ENCODE results near the gene HJURP.

Gene HJURP

DNA sequence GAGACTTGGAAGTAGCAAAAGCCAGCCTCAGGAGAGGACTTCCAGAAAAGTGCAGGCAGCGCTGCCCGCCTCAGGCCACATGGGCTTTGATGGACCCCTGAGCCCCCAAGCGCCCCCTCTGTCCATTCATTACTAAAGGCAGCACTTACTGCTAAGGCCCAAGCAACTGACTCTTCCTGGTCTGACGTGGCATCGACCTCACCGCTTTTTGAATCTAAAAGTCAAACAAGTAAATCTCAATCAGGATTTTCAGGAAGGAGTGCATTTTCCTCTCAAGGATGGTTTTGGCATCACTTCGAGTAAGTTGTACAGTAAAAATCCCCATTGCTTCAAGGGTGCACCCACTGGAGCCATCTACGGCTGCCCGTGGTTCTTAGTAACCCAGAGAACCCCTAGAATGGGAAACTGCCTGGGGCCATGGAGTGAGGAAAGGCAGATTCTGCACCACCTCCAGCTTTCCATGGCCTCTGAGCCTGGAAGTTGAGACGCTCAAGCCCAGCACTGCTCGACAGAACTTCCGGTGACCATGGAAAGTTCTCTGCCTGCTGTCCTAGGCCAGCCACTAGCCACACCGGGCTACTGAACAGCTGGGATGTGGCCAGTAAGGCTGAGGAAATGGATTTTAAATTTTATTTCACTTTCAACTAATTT lies 7.0 kb downstream of the HJURP start:
- no peaks in the 10 kb centered on the region for H3K4me1 ChIP-seq (ENCODE audit: control insufficient read depth, low read depth, low read length)
- H4K8ac ChIP-seq (ENCODE audit: low read depth, low read length): no peak overlapping the region
- H2BK120ac ChIP-seq (ENCODE audit: low read depth, low read length): no peak overlapping the region
- no peak overlapping the region for H2AK5ac ChIP-seq (ENCODE audit: low read length)
- no peak overlapping the region for H3K4me3 ChIP-seq (ENCODE audit: low read length)
- no peak overlapping the region for H2BK5ac ChIP-seq (ENCODE audit: low read length)
- H3K56ac ChIP-seq (ENCODE audit: low read length): no peak overlapping the region
- no peak overlapping the region for H3K4me2 ChIP-seq (ENCODE audit: low read length)
- no peaks in the 10 kb centered on the region for H3K27me3 ChIP-seq (ENCODE audit: insufficient read depth, low read length, poor library complexity)
- H3K18ac ChIP-seq (ENCODE audit: low read length): no peak overlapping the region
- H4K5ac ChIP-seq (ENCODE audit: low read length): no peak overlapping the region
- no peak for DNase-seq
- peaks cover 36% of the 10 kb centered on the region for H3K79me1 ChIP-seq (ENCODE audit: low read length)
- H2BK15ac ChIP-seq (replicated peaks; ENCODE audit: low read depth): no peak overlapping the region
- H3K23ac ChIP-seq (ENCODE audit: low read length): no peak overlapping the region
- no peak overlapping the region for H3K9ac ChIP-seq (ENCODE audit: low read length)
- no peak overlapping the region for H3K4ac ChIP-seq (ENCODE audit: low read depth, low read length)
- no peak overlapping the region for H3K27ac ChIP-seq (ENCODE audit: low read depth, low read length)
- no CpG with 5 or more reads among the region's 13 CpGs for WGBS (ENCODE audit: extremely low coverage, insufficient coverage, low lambda C conversion rate)
- H3K36me3 ChIP-seq (ENCODE audit: control insufficient read depth, insufficient read depth, low read length): peaks cover 51% of the 10 kb centered on the region
- H3K79me2 ChIP-seq (ENCODE audit: control insufficient read depth, insufficient read depth, low read length): peaks cover 29% of the 10 kb centered on the region

DNA sequence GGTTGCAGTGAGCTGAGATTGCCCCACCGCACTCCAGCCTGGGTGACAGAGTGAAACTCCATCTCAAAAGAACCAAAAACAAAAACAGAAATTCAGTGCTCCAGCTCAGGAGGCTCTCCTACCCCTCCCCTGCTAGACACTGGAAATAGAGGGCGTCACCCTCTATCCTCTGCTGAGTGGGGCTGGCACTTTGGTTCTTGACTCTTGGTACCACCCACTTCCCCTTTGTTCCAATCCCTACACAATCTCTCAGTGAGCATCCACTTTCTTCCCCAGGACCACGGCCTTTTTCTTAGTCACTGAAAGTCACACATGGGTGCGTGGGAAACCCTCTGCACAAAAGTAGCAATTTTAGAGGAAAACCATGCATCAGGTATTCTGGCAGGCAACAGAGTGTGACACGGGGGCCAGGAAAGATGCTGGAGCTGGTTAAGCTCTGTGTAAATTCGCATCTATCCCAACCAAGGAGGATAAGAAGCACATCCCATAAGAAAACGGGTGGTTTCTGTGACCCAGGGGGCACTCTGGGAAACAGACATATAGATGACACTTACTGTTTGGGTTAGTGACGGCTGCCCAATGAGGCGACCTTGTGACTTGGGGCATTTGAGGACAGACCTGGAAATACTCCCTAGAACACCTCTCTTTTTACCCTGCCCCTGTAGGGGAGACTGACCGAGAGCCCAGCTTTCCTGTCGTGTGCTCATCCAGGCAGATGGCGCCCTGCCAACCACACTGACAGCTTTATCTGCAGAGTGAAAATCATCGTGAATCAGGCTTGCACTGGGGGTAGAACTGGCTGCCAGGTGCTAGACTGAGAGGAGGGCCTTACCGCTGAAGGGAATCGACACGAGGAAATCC lies 7.7 kb downstream of the HJURP start:
- Histone ChIP-seq H3K23ac (ENCODE audit: low read length) (no peak overlapping the region), H3K27ac (ENCODE audit: low read depth, low read length) (no peak overlapping the region), H3K36me3 (ENCODE audit: control insufficient read depth, insufficient read depth, low read length) (peaks cover 49% of the 10 kb centered on the region), H4K8ac (ENCODE audit: low read depth, low read length) (no peak overlapping the region), H3K27me3 (ENCODE audit: insufficient read depth, low read length, poor library complexity) (no peaks in the 10 kb centered on the region), H3K4me2 (ENCODE audit: low read length) (no peak overlapping the region), H3K4me1 (ENCODE audit: control insufficient read depth, low read depth, low read length) (no peaks in the 10 kb centered on the region), H3K4ac (ENCODE audit: low read depth, low read length) (no peak overlapping the region), H3K18ac (ENCODE audit: low read length) (no peak overlapping the region), H3K79me2 (ENCODE audit: control insufficient read depth, insufficient read depth, low read length) (peaks cover 25% of the 10 kb centered on the region), H4K5ac (ENCODE audit: low read length) (no peak overlapping the region), H3K79me1 (ENCODE audit: low read length) (peaks cover 29% of the 10 kb centered on the region), H3K56ac (ENCODE audit: low read length) (no peak overlapping the region), H2BK120ac (ENCODE audit: low read depth, low read length) (no peak overlapping the region), H2BK5ac (ENCODE audit: low read length) (no peak overlapping the region), H2AK5ac (ENCODE audit: low read length) (no peak overlapping the region), H3K9ac (ENCODE audit: low read length) (no peak overlapping the region), H2BK15ac (replicated peaks; ENCODE audit: low read depth) (no peak overlapping the region), H3K4me3 (ENCODE audit: low read length) (no peak overlapping the region)
- no CpG with 5 or more reads among the region's 16 CpGs for WGBS (ENCODE audit: extremely low coverage, insufficient coverage, low lambda C conversion rate)
- no peak for DNase-seq

DNA sequence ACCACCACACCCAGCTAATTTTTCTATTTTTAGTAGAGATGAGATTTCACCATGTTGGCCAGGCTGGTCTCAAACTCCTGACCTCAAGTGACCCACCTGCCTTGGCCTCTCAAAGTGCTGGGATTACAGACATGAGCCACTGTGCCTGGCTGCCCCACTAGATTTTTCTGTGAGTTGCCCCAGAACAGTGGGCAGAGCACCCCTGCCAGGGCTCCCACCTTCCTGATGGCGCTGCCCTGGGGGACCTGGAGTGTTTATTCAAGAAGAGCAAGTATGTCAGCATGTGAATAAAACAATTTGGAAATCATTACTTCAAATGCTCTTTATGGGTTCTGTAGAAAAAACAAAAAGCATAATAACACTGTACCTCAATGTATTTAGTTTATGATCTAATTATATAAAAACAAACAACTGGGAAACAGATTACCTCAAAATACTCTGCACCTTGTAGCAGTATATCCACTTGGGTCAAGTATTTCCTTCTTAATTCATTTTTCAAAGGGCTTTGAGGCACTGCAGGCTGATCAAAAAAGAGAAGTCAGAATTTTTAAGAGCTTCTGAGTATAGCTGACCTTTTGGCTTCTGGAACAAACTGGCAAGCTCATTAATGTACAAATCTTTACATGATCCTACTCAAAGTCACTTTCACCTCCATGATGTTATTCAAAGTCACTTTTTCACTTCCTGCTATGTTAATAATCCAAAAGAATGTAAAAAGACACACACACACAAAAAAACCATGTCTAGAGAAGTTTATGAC lies 8.9 kb downstream of the HJURP start:
- Histone ChIP-seq H2BK15ac (replicated peaks; ENCODE audit: low read depth) (no peak overlapping the region), H2BK120ac (ENCODE audit: low read depth, low read length) (no peak overlapping the region), H3K27me3 (ENCODE audit: insufficient read depth, low read length, poor library complexity) (no peaks in the 10 kb centered on the region), H3K56ac (ENCODE audit: low read length) (no peak overlapping the region), H4K5ac (ENCODE audit: low read length) (no peak overlapping the region), H3K4me2 (ENCODE audit: low read length) (no peak overlapping the region), H3K4me3 (ENCODE audit: low read length) (no peak overlapping the region), H4K8ac (ENCODE audit: low read depth, low read length) (no peak overlapping the region), H3K4ac (ENCODE audit: low read depth, low read length) (no peak overlapping the region), H3K27ac (ENCODE audit: low read depth, low read length) (no peak overlapping the region), H2AK5ac (ENCODE audit: low read length) (no peak overlapping the region), H3K79me1 (ENCODE audit: low read length) (peaks cover 22% of the 10 kb centered on the region), H3K23ac (ENCODE audit: low read length) (no peak overlapping the region), H3K36me3 (ENCODE audit: control insufficient read depth, insufficient read depth, low read length) (peaks cover 51% of the 10 kb centered on the region), H3K18ac (ENCODE audit: low read length) (no peak overlapping the region), H3K4me1 (ENCODE audit: control insufficient read depth, low read depth, low read length) (no peaks in the 10 kb centered on the region), H3K9ac (ENCODE audit: low read length) (no peak overlapping the region), H3K79me2 (ENCODE audit: control insufficient read depth, insufficient read depth, low read length) (peaks cover 33% of the 10 kb centered on the region), H2BK5ac (ENCODE audit: low read length) (no peak overlapping the region)
- no peak for DNase-seq
- no CpG with 5 or more reads among the region's 1 CpG for WGBS (ENCODE audit: extremely low coverage, insufficient coverage, low lambda C conversion rate)

DNA sequence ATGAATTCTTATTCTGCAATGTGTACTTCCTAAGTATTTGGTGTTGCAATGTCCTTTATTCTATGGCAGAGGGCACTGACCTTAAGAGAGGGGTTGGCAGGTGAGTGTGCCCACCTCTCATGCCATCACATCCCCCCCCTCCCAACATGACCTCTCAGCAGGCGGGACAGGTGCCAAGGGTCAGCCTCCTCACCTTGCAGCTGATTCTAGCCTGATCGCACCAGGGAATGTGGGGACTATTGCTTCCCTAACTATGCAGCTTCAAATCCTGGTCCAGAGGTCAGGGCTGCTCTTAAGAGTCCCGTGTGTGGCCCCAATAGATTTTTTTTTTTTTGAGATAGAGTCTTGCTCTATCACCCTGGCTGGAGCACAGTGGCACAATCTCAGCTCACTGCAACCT lies 9.5 kb downstream of the HJURP start:
- peaks cover 36% of the 10 kb centered on the region for H3K79me2 ChIP-seq (ENCODE audit: control insufficient read depth, insufficient read depth, low read length)
- no peak overlapping the region for H3K18ac ChIP-seq (ENCODE audit: low read length)
- H3K27ac ChIP-seq (ENCODE audit: low read depth, low read length): no peak overlapping the region
- WGBS (ENCODE audit: extremely low coverage, insufficient coverage, low lambda C conversion rate): no CpG with 5 or more reads among the region's 3 CpGs
- H3K23ac ChIP-seq (ENCODE audit: low read length): no peak overlapping the region
- H2BK120ac ChIP-seq (ENCODE audit: low read depth, low read length): no peak overlapping the region
- DNase-seq: no peak
- no peak overlapping the region for H3K4ac ChIP-seq (ENCODE audit: low read depth, low read length)
- H3K36me3 ChIP-seq (ENCODE audit: control insufficient read depth, insufficient read depth, low read length): peaks cover 53% of the 10 kb centered on the region
- H3K9ac ChIP-seq (ENCODE audit: low read length): no peak overlapping the region
- H3K27me3 ChIP-seq (ENCODE audit: insufficient read depth, low read length, poor library complexity): no peaks in the 10 kb centered on the region
- H4K5ac ChIP-seq (ENCODE audit: low read length): no peak overlapping the region
- H2BK15ac ChIP-seq (replicated peaks; ENCODE audit: low read depth): no peak overlapping the region
- H3K4me2 ChIP-seq (ENCODE audit: low read length): no peak overlapping the region
- no peaks in the 10 kb centered on the region for H3K4me1 ChIP-seq (ENCODE audit: control insufficient read depth, low read depth, low read length)
- no peak overlapping the region for H2AK5ac ChIP-seq (ENCODE audit: low read length)
- no peak overlapping the region for H2BK5ac ChIP-seq (ENCODE audit: low read length)
- H3K79me1 ChIP-seq (ENCODE audit: low read length): peaks cover 19% of the 10 kb centered on the region
- no peak overlapping the region for H3K4me3 ChIP-seq (ENCODE audit: low read length)
- H4K8ac ChIP-seq (ENCODE audit: low read depth, low read length): no peak overlapping the region
- H3K56ac ChIP-seq (ENCODE audit: low read length): no peak overlapping the region

DNA sequence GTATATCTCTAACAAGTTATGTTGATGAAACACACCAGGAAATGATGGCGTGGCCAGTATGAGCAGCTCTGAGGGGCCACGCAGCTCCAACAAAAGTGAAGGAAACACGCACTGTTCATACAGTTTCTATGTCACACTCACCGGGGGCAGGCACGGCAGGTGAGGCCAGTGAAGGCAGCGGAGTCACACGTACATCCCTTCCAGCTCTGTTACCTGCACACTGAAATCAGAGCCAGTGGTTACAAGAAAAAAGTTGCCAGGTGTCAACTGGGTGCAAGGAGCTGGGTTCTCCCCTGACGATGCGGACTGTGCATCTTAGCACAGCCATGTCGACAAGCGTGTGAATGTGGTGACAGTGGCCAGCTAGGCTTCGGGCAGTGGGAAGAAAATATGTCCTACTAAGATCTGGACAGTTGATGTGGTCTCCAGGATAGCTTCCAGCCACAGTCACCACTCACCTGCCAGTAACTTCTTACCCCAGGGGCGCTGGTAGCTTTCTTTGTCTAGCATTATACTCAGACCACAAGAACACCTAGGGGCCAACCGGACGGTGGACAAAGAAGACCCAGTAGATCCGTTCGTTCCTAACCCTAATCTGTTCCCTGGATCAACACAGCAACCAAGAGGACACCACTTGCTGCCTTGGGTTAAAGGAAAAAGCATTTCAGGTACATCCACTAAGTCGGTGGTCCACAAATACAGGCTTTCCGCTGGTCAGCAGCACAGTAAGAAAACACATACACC lies 10.1 kb downstream of the HJURP start:
- no peak overlapping the region for H4K8ac ChIP-seq (ENCODE audit: low read depth, low read length)
- H2BK15ac ChIP-seq (replicated peaks; ENCODE audit: low read depth): no peak overlapping the region
- H2BK120ac ChIP-seq (ENCODE audit: low read depth, low read length): no peak overlapping the region
- H4K5ac ChIP-seq (ENCODE audit: low read length): no peak overlapping the region
- no peak overlapping the region for H3K4me2 ChIP-seq (ENCODE audit: low read length)
- no peak overlapping the region for H3K56ac ChIP-seq (ENCODE audit: low read length)
- H3K79me2 ChIP-seq (ENCODE audit: control insufficient read depth, insufficient read depth, low read length): peaks cover 38% of the 10 kb centered on the region
- H3K18ac ChIP-seq (ENCODE audit: low read length): no peak overlapping the region
- H3K79me1 ChIP-seq (ENCODE audit: low read length): peaks cover 21% of the 10 kb centered on the region
- no peak overlapping the region for H3K9ac ChIP-seq (ENCODE audit: low read length)
- H3K4me3 ChIP-seq (ENCODE audit: low read length): no peak overlapping the region
- no peaks in the 10 kb centered on the region for H3K27me3 ChIP-seq (ENCODE audit: insufficient read depth, low read length, poor library complexity)
- H2BK5ac ChIP-seq (ENCODE audit: low read length): no peak overlapping the region
- no peak overlapping the region for H3K23ac ChIP-seq (ENCODE audit: low read length)
- no peaks in the 10 kb centered on the region for H3K4me1 ChIP-seq (ENCODE audit: control insufficient read depth, low read depth, low read length)
- H2AK5ac ChIP-seq (ENCODE audit: low read length): no peak overlapping the region
- peaks cover 50% of the 10 kb centered on the region for H3K36me3 ChIP-seq (ENCODE audit: control insufficient read depth, insufficient read depth, low read length)
- no peak overlapping the region for H3K4ac ChIP-seq (ENCODE audit: low read depth, low read length)
- no peak overlapping the region for H3K27ac ChIP-seq (ENCODE audit: low read depth, low read length)
- WGBS (ENCODE audit: extremely low coverage, insufficient coverage, low lambda C conversion rate): no CpG with 5 or more reads among the region's 19 CpGs
- no peak for DNase-seq
